HFFc6 (cell line): ENCODE measurements around the gene ANKRD6. TPM values are rescaled to one million over a fixed set of nuclear protein-coding genes. Genes with fewer than 3 reads are reported as not detected.

ENCODE experiments used
- DNase-seq: peaks from one replicate; pipeline ENCODE4 v3.0.0-alpha.2; 2018
- H3K27ac Mint-ChIP-seq: 2 replicates; pipeline ENCODE4 v1.8.0; 2020; ENCODE audit warnings: mild to moderate bottlenecking, mixed read lengths
- H3K27me3 Mint-ChIP-seq: 2 replicates; pipeline ENCODE4 v1.8.0; 2021; ENCODE audit warnings: mild to moderate bottlenecking, moderate library complexity, mixed read lengths; ENCODE audit not compliant: insufficient read depth
- H3K36me3 Mint-ChIP-seq: 2 replicates; pipeline ENCODE4 v1.8.0; 2021; ENCODE audit warnings: low read depth, mixed read lengths
- H3K4me1 Mint-ChIP-seq: 2 replicates; pipeline ENCODE4 v1.8.0; 2020; ENCODE audit warnings: low read depth, mixed read lengths
- H3K4me3 Mint-ChIP-seq: 2 replicates; pipeline ENCODE4 v1.8.0; 2020; ENCODE audit warnings: mild to moderate bottlenecking, moderate library complexity, mixed read lengths
- H3K9me3 Mint-ChIP-seq: 2 replicates; pipeline ENCODE4 v1.8.0; 2020; ENCODE audit warnings: mild to moderate bottlenecking, mixed read lengths
- CTCF ChIP-seq: fragments of 200-600 bp; sonication (generic); IDR thresholded peaks from 2 replicates; pipeline ENCODE4 v1.5.0; 2021; ENCODE audit warnings: antibody characterized with exemption, mild to moderate bottlenecking
- total RNA-seq, 6 experiments: library from RNA; stranded (reverse); fragmentation: NEBNext Ultra II Directional; extraction: Animal tissue kit (Norgen Biotek cat#: 25700); gene quantifications; 2 replicates in 1 of 6; 3 replicates in 5 of 6; pipeline ENCODE4 v1.2.3, GENCODE V29; 2021

Gene ANKRD6
- total RNA-seq, 6 experiments from 2014 or later: not detected

- no peak for TF ChIP-seq CTCF
- no peak overlapping the region for H3K4me3 Mint-ChIP-seq
- H3K4me1 Mint-ChIP-seq: no peaks in the 10 kb centered on the region
- no peak overlapping the region for H3K27ac Mint-ChIP-seq
- no peak for DNase-seq
- H3K9me3 Mint-ChIP-seq: no peaks in the 10 kb centered on the region
- no peaks in the 10 kb centered on the region for H3K36me3 Mint-ChIP-seq
- H3K27me3 Mint-ChIP-seq: peaks cover 24% of the 10 kb centered on the region
These were observed 1.2 kb downstream of the ANKRD6 start for GRCh38 chr6:89434150-89434499.

DNA sequence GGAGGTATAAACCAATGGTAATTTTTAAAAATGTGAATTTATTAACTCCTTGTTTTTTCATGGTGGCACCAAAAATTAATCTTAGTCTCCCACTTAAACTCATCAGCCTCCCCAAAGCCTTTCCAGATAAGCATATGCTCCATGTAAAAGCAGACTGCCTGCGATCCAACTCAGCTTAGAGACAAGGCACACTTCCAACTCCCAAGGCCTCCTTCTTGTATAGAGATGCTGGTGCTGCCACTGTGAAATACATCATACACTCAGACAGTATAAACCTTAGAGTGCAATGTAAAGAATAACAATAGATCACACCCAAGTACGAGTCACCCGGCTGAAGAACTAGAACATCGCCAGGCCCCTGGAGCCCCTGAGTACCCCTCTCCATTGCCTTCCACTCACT, 2.0 kb downstream of the ANKRD6 start:
- Mint-ChIP-seq H3K27ac (no peak overlapping the region), H3K36me3 (no peaks in the 10 kb centered on the region), H3K27me3 (peaks cover 24% of the 10 kb centered on the region), H3K4me3 (no peak overlapping the region), H3K9me3 (no peaks in the 10 kb centered on the region), H3K4me1 (no peaks in the 10 kb centered on the region)
- no peak for DNase-seq
- TF ChIP-seq CTCF: no peak

- DNase-seq: no peak
- no peak overlapping the region for H3K4me3 Mint-ChIP-seq
- H3K27ac Mint-ChIP-seq: no peak overlapping the region
- no peaks in the 10 kb centered on the region for H3K9me3 Mint-ChIP-seq
- H3K4me1 Mint-ChIP-seq: no peaks in the 10 kb centered on the region
- no peak for TF ChIP-seq CTCF
- H3K36me3 Mint-ChIP-seq: no peaks in the 10 kb centered on the region
- H3K27me3 Mint-ChIP-seq: peaks cover 20% of the 10 kb centered on the region
These were observed 3.3 kb downstream of the ANKRD6 start for GRCh38 chr6:89436226-89436625.

GRCh38 chr6:89438248-89438647, 5.3 kb downstream of the ANKRD6 start:
- TF ChIP-seq CTCF: no peak
- no peaks in the 10 kb centered on the region for H3K9me3 Mint-ChIP-seq
- H3K27ac Mint-ChIP-seq: no peak overlapping the region
- no peaks in the 10 kb centered on the region for H3K4me1 Mint-ChIP-seq
- H3K27me3 Mint-ChIP-seq: peaks cover 14% of the 10 kb centered on the region
- H3K4me3 Mint-ChIP-seq: no peak overlapping the region
- no peaks in the 10 kb centered on the region for H3K36me3 Mint-ChIP-seq
- DNase-seq: no peak

GRCh38 chr6:89439014-89439413, 6.1 kb downstream of the ANKRD6 start:
- no peak for DNase-seq
- H3K27ac Mint-ChIP-seq: no peak overlapping the region
- peaks cover 10% of the 10 kb centered on the region for H3K27me3 Mint-ChIP-seq
- no peaks in the 10 kb centered on the region for H3K4me1 Mint-ChIP-seq
- H3K9me3 Mint-ChIP-seq: no peaks in the 10 kb centered on the region
- H3K36me3 Mint-ChIP-seq: no peaks in the 10 kb centered on the region
- no peak for TF ChIP-seq CTCF
- H3K4me3 Mint-ChIP-seq: no peak overlapping the region

GRCh38 chr6:89440200-89440599, 7.2 kb downstream of the ANKRD6 start:
- H3K4me1 Mint-ChIP-seq: no peaks in the 10 kb centered on the region
- H3K27ac Mint-ChIP-seq: no peak overlapping the region
- TF ChIP-seq CTCF: no peak
- H3K36me3 Mint-ChIP-seq: no peaks in the 10 kb centered on the region
- H3K27me3 Mint-ChIP-seq: no peaks in the 10 kb centered on the region; the same call in 1 of the 2 replicates
- H3K9me3 Mint-ChIP-seq: no peaks in the 10 kb centered on the region
- DNase-seq: no peak
- H3K4me3 Mint-ChIP-seq: no peak overlapping the region
